ENCODE measurements around the gene SOX12. TPM values are rescaled to one million over a fixed set of nuclear protein-coding genes. Genes with fewer than 3 reads are reported as not detected.
A peak's percentile ranks its signal among the peaks of the same experiment; 100 is the strongest.

SOX12 gene
- polyA plus RNA-seq, 3 donors = 0.03 to 0.51 (median 0.12) TPM

GRCh38 chr20:364905-365794 is 39.8 kb downstream of the SOX12 start:
- Histone ChIP-seq H3K27ac (ENCODE audit: low read depth in 1 of 2, low read length in 2 of 2) (no peak overlapping the region), H2AFZ (ENCODE audit: insufficient read depth, low read depth, low read length, poor library complexity, severe bottlenecking) (no peak overlapping the region), H3K79me2 (ENCODE audit: insufficient read depth, low read length) (no peaks in the 10 kb centered on the region), H4K20me1 (ENCODE audit: insufficient read depth, low read length) (no peaks in the 10 kb centered on the region), H3K9me3 (replicated peaks in 1 of 2; ENCODE audit: control insufficient read depth in 1 of 2, insufficient read depth in 1 of 2, low read length in 2 of 2) (no peaks in the 10 kb centered on the region), H3K4me3 (replicated peaks in 1 of 3; ENCODE audit: low read depth in 2 of 3, low read length in 3 of 3) (no peak overlapping the region), H3K4me2 (replicated peaks; ENCODE audit: extremely low read depth, low read length, poor library complexity, severe bottlenecking) (no peak overlapping the region), H3K36me3 (replicated peaks in 1 of 2; ENCODE audit: control insufficient read depth in 1 of 2, insufficient read depth in 2 of 2, low read length in 2 of 2) (no peaks in the 10 kb centered on the region), H3K4me1 (ENCODE audit: control insufficient read depth in 1 of 2, insufficient read depth in 2 of 2, low read length in 2 of 2) (peaks cover 17 to 22% of the 10 kb centered on the region in 2 donors), H3K9ac (ENCODE audit: insufficient read depth, low read length, poor library complexity, severe bottlenecking) (no peak overlapping the region), H3K27me3 (ENCODE audit: control insufficient read depth in 2 of 2, insufficient read depth in 2 of 2, low read length in 2 of 2) (no peaks in the 10 kb centered on the region)
- Mint-ChIP-seq H3K4me1 (peaks cover 27% of the 10 kb centered on the region), H3K27ac (peak overlapping the region in 1 of 7 donors; percentile 30), H3K27me3 (ENCODE audit: low read depth in 3 of 3) (peaks cover 1 to 5% (median 4%) of the 10 kb centered on the region in 3 donors), H3K4me3 (no peak overlapping the region), H3K36me3 (no peaks in the 10 kb centered on the region), H3K9me3 (no peaks in the 10 kb centered on the region)
- intact Hi-C loops (cut with micrococcal nuclease) = no loop called here
- 69% methylated on average over 3 of the region's 9 CpGs for WGBS (ENCODE audit: insufficient coverage)
- no peak for TF ChIP-seq CTCF (IDR thresholded peaks at IDR 0.05)
- DNase-seq = no peak

- TF ChIP-seq CTCF (IDR thresholded peaks at IDR 0.05) = no peak
- intact Hi-C loops (cut with micrococcal nuclease) = no loop called here
- Histone ChIP-seq H3K9me3 (replicated peaks in 1 of 2; ENCODE audit: control insufficient read depth in 1 of 2, insufficient read depth in 1 of 2, low read length in 2 of 2) (no peaks in the 10 kb centered on the region), H2AFZ (ENCODE audit: insufficient read depth, low read depth, low read length, poor library complexity, severe bottlenecking) (no peak overlapping the region), H3K4me1 (ENCODE audit: control insufficient read depth in 1 of 2, insufficient read depth in 2 of 2, low read length in 2 of 2) (peaks cover 19 to 28% of the 10 kb centered on the region in 2 donors), H3K36me3 (replicated peaks in 1 of 2; ENCODE audit: control insufficient read depth in 1 of 2, insufficient read depth in 2 of 2, low read length in 2 of 2) (no peaks in the 10 kb centered on the region), H3K9ac (ENCODE audit: insufficient read depth, low read length, poor library complexity, severe bottlenecking) (no peak overlapping the region), H3K27ac (ENCODE audit: low read depth in 1 of 2, low read length in 2 of 2) (no peak overlapping the region), H3K4me2 (replicated peaks; ENCODE audit: extremely low read depth, low read length, poor library complexity, severe bottlenecking) (no peak overlapping the region), H4K20me1 (ENCODE audit: insufficient read depth, low read length) (no peaks in the 10 kb centered on the region), H3K79me2 (ENCODE audit: insufficient read depth, low read length) (no peaks in the 10 kb centered on the region), H3K4me3 (replicated peaks in 1 of 3; ENCODE audit: low read depth in 2 of 3, low read length in 3 of 3) (no peak overlapping the region), H3K27me3 (ENCODE audit: control insufficient read depth in 2 of 2, insufficient read depth in 2 of 2, low read length in 2 of 2) (no peaks in the 10 kb centered on the region)
- Mint-ChIP-seq H3K9me3 (no peaks in the 10 kb centered on the region), H3K4me1 (peaks cover 29% of the 10 kb centered on the region), H3K27ac (peak overlapping the region in 1 of 7 donors; percentile 29), H3K4me3 (no peak overlapping the region), H3K27me3 (ENCODE audit: low read depth in 3 of 3) (peaks cover 1 to 5% (median 4%) of the 10 kb centered on the region in 3 donors), H3K36me3 (no peaks in the 10 kb centered on the region)
- WGBS (ENCODE audit: insufficient coverage) = 93% methylated on average over 3 of the region's 7 CpGs
- no peak for DNase-seq
Observed at GRCh38 chr20:366041-366718, 40.8 kb downstream of the SOX12 start.
